GM12878 (cell line): ENCODE measurements around the gene TPT1.
"Not testable (repeated sequence)": the region's sequence is repeated elsewhere in the genome, so short reads cannot be mapped to it uniquely, and the experiment has no call there.

ENCODE experiments used
- CBX5 ChIP-seq: sonication (generic); IDR thresholded peaks from 2 replicates; pipeline ENCODE4 v1.6.1; 2016; ENCODE audit warnings: low read depth, moderate library complexity, mild to moderate bottlenecking, inconsistent platforms
- EZH2 ChIP-seq: IDR thresholded peaks from 2 replicates; pipeline ENCODE4 v1.6.1; 2012; ENCODE audit warnings: low read depth, mild to moderate bottlenecking, control low read depth, inconsistent platforms, low read length, borderline replicate concordance; ENCODE audit not compliant: control insufficient read depth
- MYC ChIP-seq: IDR thresholded peaks from 2 replicates; pipeline ENCODE4 v1.6.1; 2011; ENCODE audit warnings: mild to moderate bottlenecking, low read length, moderate library complexity, inconsistent platforms; ENCODE audit not compliant: insufficient read depth, insufficient replicate concordance, insufficient read length, severe bottlenecking
- YY1 ChIP-seq: IDR thresholded peaks from 2 replicates; pipeline ENCODE4 v1.6.1; 2011; ENCODE audit warnings: low read depth, mild to moderate bottlenecking, low read length

GRCh38 chr13:45342668-45343067 is 1.7 kb upstream of the TPT1 start:
- not testable (repeated sequence) for TF ChIP-seq YY1, EZH2, MYC, CBX5
